Measurements from ENCODE around the gene AMER2.

The AMER2 gene

DNA sequence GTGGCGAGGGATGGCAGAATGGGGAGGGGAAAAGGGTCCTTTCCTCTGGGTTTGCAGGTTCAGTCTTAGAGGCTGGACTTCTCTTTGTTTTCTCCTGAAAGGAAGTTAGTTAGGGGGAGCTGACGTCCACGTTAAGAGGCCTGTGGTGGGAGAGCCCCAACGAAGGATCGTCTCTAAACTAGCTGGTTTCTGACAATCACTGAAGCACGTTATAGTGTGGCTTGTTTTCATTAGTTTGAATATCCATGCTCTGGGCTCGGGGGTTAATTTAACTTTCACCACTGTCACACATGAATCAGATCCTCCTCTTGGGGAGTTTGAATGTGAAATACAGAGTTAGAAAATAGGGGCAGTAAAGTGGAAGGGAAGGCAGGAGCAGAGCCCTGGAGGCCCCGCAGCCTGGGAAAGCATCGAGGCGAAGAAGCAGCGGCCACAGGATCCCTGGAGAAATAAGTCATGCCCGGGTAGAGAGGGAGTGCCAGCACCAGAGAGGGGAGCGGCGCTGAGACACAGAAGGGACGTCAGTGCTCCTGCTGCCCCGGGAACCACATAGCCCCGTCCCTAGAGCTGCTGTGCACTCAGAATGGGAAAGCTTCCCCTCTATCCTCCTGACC, 31.1 kb upstream of the AMER2 start:
- Histone ChIP-seq H3K9me3 (ENCODE audit: control insufficient read depth in 1 of 2, low read length in 2 of 2) (no peaks in the 10 kb centered on the region), H3K4me3 (ENCODE audit: low read depth in 1 of 2, low read length in 2 of 2) (no peak overlapping the region), H3K4me1 (ENCODE audit: control insufficient read depth in 1 of 2, insufficient read depth in 2 of 2, low read length in 2 of 2) (no peaks in the 10 kb centered on the region), H3K9ac (ENCODE audit: low read depth in 1 of 2, low read length in 2 of 2) (no peak overlapping the region), H3K27me3 (ENCODE audit: control insufficient read depth in 1 of 2, insufficient read depth in 2 of 2, low read length in 2 of 2) (no peaks in the 10 kb centered on the region), H3K36me3 (ENCODE audit: control insufficient read depth in 1 of 2, insufficient read depth in 2 of 2, low read length in 2 of 2) (no peaks in the 10 kb centered on the region), H3K27ac (ENCODE audit: low read depth, low read length) (no peak overlapping the region)

GRCh38 chr13:25200783-25201182, 28.7 kb upstream of the AMER2 start:
- Histone ChIP-seq H3K4me1 (ENCODE audit: control insufficient read depth in 1 of 2, insufficient read depth in 2 of 2, low read length in 2 of 2) (no peaks in the 10 kb centered on the region), H3K9me3 (ENCODE audit: control insufficient read depth in 1 of 2, low read length in 2 of 2) (no peaks in the 10 kb centered on the region), H3K36me3 (ENCODE audit: control insufficient read depth in 1 of 2, insufficient read depth in 2 of 2, low read length in 2 of 2) (no peaks in the 10 kb centered on the region), H3K27ac (ENCODE audit: low read depth, low read length) (no peak overlapping the region), H3K9ac (ENCODE audit: low read depth in 1 of 2, low read length in 2 of 2) (no peak overlapping the region), H3K27me3 (ENCODE audit: control insufficient read depth in 1 of 2, insufficient read depth in 2 of 2, low read length in 2 of 2) (no peaks in the 10 kb centered on the region), H3K4me3 (ENCODE audit: low read depth in 1 of 2, low read length in 2 of 2) (no peak overlapping the region)

GRCh38 chr13:25198647-25199046, 26.6 kb upstream of the AMER2 start:
- no peak overlapping the region for H3K9ac ChIP-seq (ENCODE audit: low read depth in 1 of 2, low read length in 2 of 2)
- H3K4me1 ChIP-seq (ENCODE audit: control insufficient read depth in 1 of 2, insufficient read depth in 2 of 2, low read length in 2 of 2), result no peaks in the 10 kb centered on the region
- no peaks in the 10 kb centered on the region for H3K9me3 ChIP-seq (ENCODE audit: control insufficient read depth in 1 of 2, low read length in 2 of 2)
- H3K27me3 ChIP-seq (ENCODE audit: control insufficient read depth in 1 of 2, insufficient read depth in 2 of 2, low read length in 2 of 2), result no peaks in the 10 kb centered on the region
- H3K4me3 ChIP-seq (ENCODE audit: low read depth in 1 of 2, low read length in 2 of 2), result no peak overlapping the region
- H3K27ac ChIP-seq (ENCODE audit: low read depth, low read length), result no peak overlapping the region
- no peaks in the 10 kb centered on the region for H3K36me3 ChIP-seq (ENCODE audit: control insufficient read depth in 1 of 2, insufficient read depth in 2 of 2, low read length in 2 of 2)

GRCh38 chr13:25196971-25197370, 24.9 kb upstream of the AMER2 start:
- H3K9me3 ChIP-seq (ENCODE audit: control insufficient read depth in 1 of 2, low read length in 2 of 2), result no peaks in the 10 kb centered on the region
- H3K36me3 ChIP-seq (ENCODE audit: control insufficient read depth in 1 of 2, insufficient read depth in 2 of 2, low read length in 2 of 2), result no peaks in the 10 kb centered on the region
- no peaks in the 10 kb centered on the region for H3K4me1 ChIP-seq (ENCODE audit: control insufficient read depth in 1 of 2, insufficient read depth in 2 of 2, low read length in 2 of 2)
- H3K9ac ChIP-seq (ENCODE audit: low read depth in 1 of 2, low read length in 2 of 2), result no peak overlapping the region
- H3K27ac ChIP-seq (ENCODE audit: low read depth, low read length), result no peak overlapping the region
- H3K4me3 ChIP-seq (ENCODE audit: low read depth in 1 of 2, low read length in 2 of 2), result no peak overlapping the region
- peaks cover 0 to 4% of the 10 kb centered on the region in 2 donors for H3K27me3 ChIP-seq (ENCODE audit: control insufficient read depth in 1 of 2, insufficient read depth in 2 of 2, low read length in 2 of 2)

GRCh38 chr13:25192936-25193335, 20.8 kb upstream of the AMER2 start:
- no peak overlapping the region for H3K27ac ChIP-seq (ENCODE audit: low read depth, low read length)
- H3K9me3 ChIP-seq (ENCODE audit: control insufficient read depth in 1 of 2, low read length in 2 of 2), result no peaks in the 10 kb centered on the region
- H3K4me3 ChIP-seq (ENCODE audit: low read depth in 1 of 2, low read length in 2 of 2), result no peak overlapping the region
- no peaks in the 10 kb centered on the region for H3K4me1 ChIP-seq (ENCODE audit: control insufficient read depth in 1 of 2, insufficient read depth in 2 of 2, low read length in 2 of 2)
- H3K9ac ChIP-seq (ENCODE audit: low read depth in 1 of 2, low read length in 2 of 2), result no peak overlapping the region
- H3K27me3 ChIP-seq (ENCODE audit: control insufficient read depth in 1 of 2, insufficient read depth in 2 of 2, low read length in 2 of 2), result peaks cover 0 to 10% of the 10 kb centered on the region in 2 donors
- H3K36me3 ChIP-seq (ENCODE audit: control insufficient read depth in 1 of 2, insufficient read depth in 2 of 2, low read length in 2 of 2), result no peaks in the 10 kb centered on the region

DNA sequence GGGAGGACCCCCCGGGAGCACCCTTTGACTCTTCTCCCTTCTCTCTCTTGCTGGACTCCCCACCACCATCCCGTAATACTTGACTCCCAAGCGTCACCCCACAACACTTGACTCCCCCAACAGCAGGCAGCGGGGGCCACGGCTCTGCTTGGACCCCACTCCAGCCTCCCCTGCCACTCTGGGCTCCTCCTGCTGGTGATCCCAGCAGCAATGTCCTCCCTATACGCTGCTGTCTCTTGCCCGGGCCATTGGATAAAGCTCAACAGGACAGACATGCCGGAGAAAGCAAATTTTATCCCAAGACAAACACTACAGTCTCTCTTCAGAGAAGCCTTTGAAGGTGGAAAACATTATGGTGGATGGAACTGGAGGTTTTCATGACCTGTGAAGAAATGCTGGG, 20.4 kb upstream of the AMER2 start:
- Histone ChIP-seq H3K4me3 (ENCODE audit: low read depth in 1 of 2, low read length in 2 of 2) (no peak overlapping the region), H3K36me3 (ENCODE audit: control insufficient read depth in 1 of 2, insufficient read depth in 2 of 2, low read length in 2 of 2) (no peaks in the 10 kb centered on the region), H3K4me1 (ENCODE audit: control insufficient read depth in 1 of 2, insufficient read depth in 2 of 2, low read length in 2 of 2) (no peaks in the 10 kb centered on the region), H3K9ac (ENCODE audit: low read depth in 1 of 2, low read length in 2 of 2) (no peak overlapping the region), H3K27ac (ENCODE audit: low read depth, low read length) (no peak overlapping the region), H3K9me3 (ENCODE audit: control insufficient read depth in 1 of 2, low read length in 2 of 2) (no peaks in the 10 kb centered on the region), H3K27me3 (ENCODE audit: control insufficient read depth in 1 of 2, insufficient read depth in 2 of 2, low read length in 2 of 2) (peaks cover 0 to 10% of the 10 kb centered on the region in 2 donors)

DNA sequence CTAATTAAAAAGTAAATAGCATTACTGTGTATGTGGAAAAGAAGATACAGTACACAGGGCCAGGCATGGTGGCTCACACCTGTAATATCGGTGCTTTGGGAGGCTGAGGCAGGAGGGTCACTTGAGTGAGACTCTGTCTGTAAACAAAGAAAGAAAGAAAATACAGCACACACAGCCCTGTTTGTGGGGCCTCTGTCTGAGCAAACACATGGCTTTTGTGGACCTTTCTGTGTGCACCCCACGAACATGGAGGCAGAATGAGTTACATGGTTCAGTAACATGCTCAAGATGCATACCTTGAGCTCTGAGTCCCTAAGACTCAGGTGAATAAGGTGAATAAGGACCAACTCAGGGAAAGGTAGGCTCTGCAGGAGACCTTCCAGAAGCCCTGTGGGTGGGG, 20.0 kb upstream of the AMER2 start:
- no peak overlapping the region for H3K4me3 ChIP-seq (ENCODE audit: low read depth in 1 of 2, low read length in 2 of 2)
- no peak overlapping the region for H3K27ac ChIP-seq (ENCODE audit: low read depth, low read length)
- no peaks in the 10 kb centered on the region for H3K36me3 ChIP-seq (ENCODE audit: control insufficient read depth in 1 of 2, insufficient read depth in 2 of 2, low read length in 2 of 2)
- H3K27me3 ChIP-seq (ENCODE audit: control insufficient read depth in 1 of 2, insufficient read depth in 2 of 2, low read length in 2 of 2), result peaks cover 0 to 10% of the 10 kb centered on the region in 2 donors
- H3K9me3 ChIP-seq (ENCODE audit: control insufficient read depth in 1 of 2, low read length in 2 of 2), result no peaks in the 10 kb centered on the region
- no peaks in the 10 kb centered on the region for H3K4me1 ChIP-seq (ENCODE audit: control insufficient read depth in 1 of 2, insufficient read depth in 2 of 2, low read length in 2 of 2)
- H3K9ac ChIP-seq (ENCODE audit: low read depth in 1 of 2, low read length in 2 of 2), result no peak overlapping the region

DNA sequence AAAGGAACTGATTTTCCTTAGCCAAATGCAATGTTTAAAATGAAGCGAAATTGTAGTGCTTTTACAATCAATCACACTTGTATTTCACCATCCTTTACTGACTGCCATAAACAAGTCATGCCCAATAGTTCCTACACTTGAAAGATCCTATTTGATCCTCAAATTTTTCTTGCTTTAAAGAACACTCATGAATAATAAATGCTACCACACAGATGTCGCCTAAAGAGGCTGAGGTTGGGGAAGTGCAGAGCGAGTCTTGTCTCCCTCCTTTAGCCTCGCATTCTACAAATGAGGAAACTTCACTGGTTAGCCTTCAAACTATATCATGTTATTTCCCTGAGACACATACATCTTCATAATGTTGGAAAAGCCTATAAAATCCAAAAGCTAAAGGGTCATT, 18.7 kb upstream of the AMER2 start:
- H3K27ac ChIP-seq (ENCODE audit: low read depth, low read length), result no peak overlapping the region
- H3K9me3 ChIP-seq (ENCODE audit: control insufficient read depth in 1 of 2, low read length in 2 of 2), result no peaks in the 10 kb centered on the region
- no peak overlapping the region for H3K9ac ChIP-seq (ENCODE audit: low read depth in 1 of 2, low read length in 2 of 2)
- no peak overlapping the region for H3K4me3 ChIP-seq (ENCODE audit: low read depth in 1 of 2, low read length in 2 of 2)
- H3K27me3 ChIP-seq (ENCODE audit: control insufficient read depth in 1 of 2, insufficient read depth in 2 of 2, low read length in 2 of 2), result peaks cover 0 to 10% of the 10 kb centered on the region in 2 donors
- no peaks in the 10 kb centered on the region for H3K36me3 ChIP-seq (ENCODE audit: control insufficient read depth in 1 of 2, insufficient read depth in 2 of 2, low read length in 2 of 2)
- no peaks in the 10 kb centered on the region for H3K4me1 ChIP-seq (ENCODE audit: control insufficient read depth in 1 of 2, insufficient read depth in 2 of 2, low read length in 2 of 2)

- no peak overlapping the region for H3K9ac ChIP-seq (ENCODE audit: low read depth in 1 of 2, low read length in 2 of 2)
These were observed 18.2 kb upstream of the AMER2 start for GRCh38 chr13:25190256-25190655.

GRCh38 chr13:25187596-25187995, 15.5 kb upstream of the AMER2 start:
- no peak overlapping the region for H3K27ac ChIP-seq (ENCODE audit: low read depth, low read length)
- H3K36me3 ChIP-seq (ENCODE audit: control insufficient read depth in 1 of 2, insufficient read depth in 2 of 2, low read length in 2 of 2), result no peaks in the 10 kb centered on the region
- H3K9ac ChIP-seq (ENCODE audit: low read depth in 1 of 2, low read length in 2 of 2), result no peak overlapping the region
- H3K27me3 ChIP-seq (ENCODE audit: control insufficient read depth in 1 of 2, insufficient read depth in 2 of 2, low read length in 2 of 2), result peaks cover 0 to 13% of the 10 kb centered on the region in 2 donors
- H3K4me1 ChIP-seq (ENCODE audit: control insufficient read depth in 1 of 2, insufficient read depth in 2 of 2, low read length in 2 of 2), result no peaks in the 10 kb centered on the region
- no peak overlapping the region for H3K4me3 ChIP-seq (ENCODE audit: low read depth in 1 of 2, low read length in 2 of 2)
- H3K9me3 ChIP-seq (ENCODE audit: control insufficient read depth in 1 of 2, low read length in 2 of 2), result no peaks in the 10 kb centered on the region

More at GRCh38 chr13:25190256-25190655, 18.2 kb upstream of the AMER2 start:
- no peaks in the 10 kb centered on the region for H3K9me3 ChIP-seq (ENCODE audit: control insufficient read depth in 1 of 2, low read length in 2 of 2)
- H3K36me3 ChIP-seq (ENCODE audit: control insufficient read depth in 1 of 2, insufficient read depth in 2 of 2, low read length in 2 of 2), result no peaks in the 10 kb centered on the region
- no peaks in the 10 kb centered on the region for H3K4me1 ChIP-seq (ENCODE audit: control insufficient read depth in 1 of 2, insufficient read depth in 2 of 2, low read length in 2 of 2)
- H3K27ac ChIP-seq (ENCODE audit: low read depth, low read length), result no peak overlapping the region
- peaks cover 0 to 13% of the 10 kb centered on the region in 2 donors for H3K27me3 ChIP-seq (ENCODE audit: control insufficient read depth in 1 of 2, insufficient read depth in 2 of 2, low read length in 2 of 2)
- H3K4me3 ChIP-seq (ENCODE audit: low read depth in 1 of 2, low read length in 2 of 2), result no peak overlapping the region

GRCh38 chr13:25186187-25186586, 14.1 kb upstream of the AMER2 start:
- H3K27me3 ChIP-seq (ENCODE audit: control insufficient read depth in 1 of 2, insufficient read depth in 2 of 2, low read length in 2 of 2), result peaks cover 0 to 9% of the 10 kb centered on the region in 2 donors
- no peaks in the 10 kb centered on the region for H3K9me3 ChIP-seq (ENCODE audit: control insufficient read depth in 1 of 2, low read length in 2 of 2)
- H3K4me3 ChIP-seq (ENCODE audit: low read depth in 1 of 2, low read length in 2 of 2), result no peak overlapping the region
- no peaks in the 10 kb centered on the region for H3K36me3 ChIP-seq (ENCODE audit: control insufficient read depth in 1 of 2, insufficient read depth in 2 of 2, low read length in 2 of 2)
- H3K9ac ChIP-seq (ENCODE audit: low read depth in 1 of 2, low read length in 2 of 2), result no peak overlapping the region
- H3K27ac ChIP-seq (ENCODE audit: low read depth, low read length), result no peak overlapping the region
- H3K4me1 ChIP-seq (ENCODE audit: control insufficient read depth in 1 of 2, insufficient read depth in 2 of 2, low read length in 2 of 2), result no peaks in the 10 kb centered on the region

All from duodenal mucosa (tissue), 2 donors.